ENCODE results near the gene EFNA1.

The EFNA1 gene

GRCh38 chr1:155176544-155177071 lies 48.9 kb downstream of the EFNA1 start:
- Histone ChIP-seq H2AFZ (ENCODE audit: low read length) (no peak overlapping the region), H3K9ac (ENCODE audit: low read length) (no peak overlapping the region), H3K79me2 (ENCODE audit: low read length) (peaks cover 15% of the 10 kb centered on the region), H3K4me2 (ENCODE audit: low read depth, low read length) (no peak overlapping the region), H3K9me2 (replicated peaks; ENCODE audit: insufficient read depth, low read length) (no peaks in the 10 kb centered on the region), H3K27me3 (replicated peaks; ENCODE audit: insufficient read depth, low read length) (peaks cover 49% of the 10 kb centered on the region), H3K36me3 (replicated peaks; ENCODE audit: insufficient read depth, low read length) (no peaks in the 10 kb centered on the region), H3F3A (ENCODE audit: insufficient read depth, low read length) (no peaks in the 10 kb centered on the region), H3K27ac (ENCODE audit: low read length) (no peak overlapping the region), H4K20me1 (ENCODE audit: insufficient read depth, low read length) (no peaks in the 10 kb centered on the region), H3K4me3 (ENCODE audit: low read length) (no peak overlapping the region), H3K4me1 (ENCODE audit: low read length) (peaks cover 21% of the 10 kb centered on the region), H3K9me3 (replicated peaks; ENCODE audit: insufficient read depth, low read length) (no peaks in the 10 kb centered on the region)
- peak; percentile 100 for TF ChIP-seq CTCF (IDR thresholded peaks at IDR 0.05; ENCODE audit: low read length)
- TF ChIP-seq EZH2 (optimal IDR thresholded peaks at IDR 0.05; ENCODE audit: low read depth, low read length), result no peak
- no peak for TF ChIP-seq EZH2phosphoT487 (IDR thresholded peaks at IDR 0.05; ENCODE audit: low read length)
- DNase-seq, result peak; percentile 87

GRCh38 chr1:155177192-155177917 lies 49.7 kb downstream of the EFNA1 start:
- Histone ChIP-seq H3K4me3 (ENCODE audit: low read length) (no peak overlapping the region), H3K9me2 (replicated peaks; ENCODE audit: insufficient read depth, low read length) (no peaks in the 10 kb centered on the region), H4K20me1 (ENCODE audit: insufficient read depth, low read length) (no peaks in the 10 kb centered on the region), H3F3A (ENCODE audit: insufficient read depth, low read length) (no peaks in the 10 kb centered on the region), H3K27ac (ENCODE audit: low read length) (no peak overlapping the region), H3K36me3 (replicated peaks; ENCODE audit: insufficient read depth, low read length) (no peaks in the 10 kb centered on the region), H3K4me2 (ENCODE audit: low read depth, low read length) (no peak overlapping the region), H3K9ac (ENCODE audit: low read length) (no peak overlapping the region), H3K9me3 (replicated peaks; ENCODE audit: insufficient read depth, low read length) (no peaks in the 10 kb centered on the region), H3K79me2 (ENCODE audit: low read length) (peaks cover 7% of the 10 kb centered on the region), H3K4me1 (ENCODE audit: low read length) (peaks cover 14% of the 10 kb centered on the region), H3K27me3 (replicated peaks; ENCODE audit: insufficient read depth, low read length) (peaks cover 57% of the 10 kb centered on the region), H2AFZ (ENCODE audit: low read length) (no peak overlapping the region)
- DNase-seq, result no peak
- no peak for TF ChIP-seq CTCF (IDR thresholded peaks at IDR 0.05; ENCODE audit: low read length)
- TF ChIP-seq EZH2phosphoT487 (IDR thresholded peaks at IDR 0.05; ENCODE audit: low read length), result no peak
- no peak for TF ChIP-seq EZH2 (optimal IDR thresholded peaks at IDR 0.05; ENCODE audit: low read depth, low read length)

GRCh38 chr1:155177918-155178281 lies 50.2 kb downstream of the EFNA1 start:
- Histone ChIP-seq H3K27me3 (replicated peaks; ENCODE audit: insufficient read depth, low read length) (peaks cover 59% of the 10 kb centered on the region), H3K36me3 (replicated peaks; ENCODE audit: insufficient read depth, low read length) (no peaks in the 10 kb centered on the region), H3K4me2 (ENCODE audit: low read depth, low read length) (no peak overlapping the region), H3K9me2 (replicated peaks; ENCODE audit: insufficient read depth, low read length) (no peaks in the 10 kb centered on the region), H3K79me2 (ENCODE audit: low read length) (peaks cover 2% of the 10 kb centered on the region), H3K9ac (ENCODE audit: low read length) (no peak overlapping the region), H3K4me3 (ENCODE audit: low read length) (no peak overlapping the region), H3K4me1 (ENCODE audit: low read length) (peaks cover 13% of the 10 kb centered on the region), H4K20me1 (ENCODE audit: insufficient read depth, low read length) (no peaks in the 10 kb centered on the region), H3K9me3 (replicated peaks; ENCODE audit: insufficient read depth, low read length) (no peaks in the 10 kb centered on the region), H3F3A (ENCODE audit: insufficient read depth, low read length) (no peaks in the 10 kb centered on the region), H3K27ac (ENCODE audit: low read length) (no peak overlapping the region), H2AFZ (ENCODE audit: low read length) (no peak overlapping the region)
- TF ChIP-seq CTCF (IDR thresholded peaks at IDR 0.05; ENCODE audit: low read length) (no peak), EZH2phosphoT487 (IDR thresholded peaks at IDR 0.05; ENCODE audit: low read length) (no peak), EZH2 (optimal IDR thresholded peaks at IDR 0.05; ENCODE audit: low read depth, low read length) (no peak)
- no peak for DNase-seq
